Heart right ventricle (tissue), 16 donors: Measurements from ENCODE around the gene USB1. TPM values are rescaled to one million over a fixed set of nuclear protein-coding genes. Genes with fewer than 3 reads are reported as not detected.

ENCODE experiments used
- ATAC-seq, 8 donors: fragments of 200-7000 bp; cut with Tn5 transposase; one replicate each; pipeline ENCODE4 v1.9.1; 2020; ENCODE audit warnings: mild to moderate bottlenecking in 8 of 8, moderate library complexity in 8 of 8, moderate number of reproducible peaks in 1 of 8
- DNase-seq, 2 donors: peaks; one replicate each; pipeline ENCODE4 v3.0.0-alpha.2; 2020
- H3K27ac ChIP-seq, 10 donors: fragments of 200-600 bp; sonication (generic) in 2 of 10; one replicate each; pipeline versions ENCODE4 v1.5.0 to v1.8.0; 2020 to 2022; ENCODE audit warnings: mild to moderate bottlenecking in 3 of 10
- H3K27me3 ChIP-seq, 7 donors: fragments of 200-600 bp; one replicate each; pipeline ENCODE4 v1.8.0; 2021 to 2022; ENCODE audit warnings: mild to moderate bottlenecking in 2 of 7
- H3K36me3 ChIP-seq, 9 donors: fragments of 200-600 bp; sonication (generic) in 1 of 9; one replicate each; pipeline versions ENCODE4 v1.5.0 to v1.8.0; 2020 to 2022; ENCODE audit warnings: mild to moderate bottlenecking in 2 of 9
- H3K4me1 ChIP-seq, 9 donors: fragments of 200-600 bp; sonication (generic) in 1 of 9; one replicate each; pipeline versions ENCODE4 v1.5.0 to v1.8.0; 2020 to 2022; ENCODE audit warnings: mild to moderate bottlenecking in 4 of 9
- H3K4me3 ChIP-seq, 10 donors: fragments of 200-600 bp; sonication (generic) in 2 of 10; one replicate each; pipeline versions ENCODE4 v1.5.0 to v1.8.0; 2020 to 2022; ENCODE audit warnings: mild to moderate bottlenecking in 7 of 10, moderate library complexity in 2 of 10
- H3K9me3 ChIP-seq, 11 donors: fragments of 200-600 bp in 10 of 11; sonication (generic) in 2 of 11; one replicate each; pipeline versions ENCODE4 v1.5.0 to v1.8.0; 2013 to 2022; ENCODE audit warnings: mild to moderate bottlenecking in 2 of 11, control low read depth in 1 of 11, moderate library complexity in 1 of 11
- WGBS, 2 donors: extraction: QIAGEN DNeasy Blood & Tissue Kit; methylation state at CpG; one replicate each; pipeline ENCODE4 v1.1.7; 2013; ENCODE audit warnings: inconsistent platforms in 1 of 2; 5-methylcytosine and 5-hydroxymethylcytosine counted together
- intact Hi-C, 10 donors: fragments of 100-400 bp; cut with DNase I; formaldehyde crosslinking; loops; one replicate each; pipeline versions ENCODE4 v1.11.1 to v1.14.2; 2022
- polyA plus RNA-seq, 2 donors: library from polyadenylated mRNA; stranded (reverse); fragments of 200-250 nt; gene quantifications; one replicate each; pipeline ENCODE4 v1.2.3, GENCODE V29; 2013
- total RNA-seq, 10 donors: library from RNA; stranded (reverse); fragmentation: NEBNext Ultra II Directional in 3 of 10; extraction: Animal tissue kit (Norgen Biotek cat#: 25700) in 3 of 10; gene quantifications; one replicate each; pipeline versions ENCODE4 v1.2.1 to v1.2.4, GENCODE V29; 2021 to 2023
- TF ChIP-seq, protein P1 (sequence below), 9 donors: fragments of 200-600 bp; sonication (generic) in 2 of 9; IDR thresholded peaks; one replicate each; pipeline versions ENCODE4 v1.5.0 to v1.8.0; 2021 to 2022; ENCODE audit warnings: antibody characterized with exemption in 9 of 9, mild to moderate bottlenecking in 5 of 9, moderate library complexity in 1 of 9
- donor health status: Arrhythmogenic right ventricular cardiomyopathy.
- donor health status: ischemic (EF 13 %, LVEDD 7.1; RV severe dilation, severe dysfunction).
- donor health status: healthy with polysubstance abuse.
- donor health status: DM: no; HTN: yes; CAD: no.
- donor health status: DM: no; HTN: no; CAD: no.
- donor health status: ischemic (EF 25% LVEDD 6.9; RV normal size, moderate dysfunction).
- donor health status: ischemic (EF 25% LVEDD 5.7; RV mildly dilated, moderate dysfunction).
- donor health status: healthy.
- donor health status: DM: yes; HTN: yes; CAD: no.
- donor health status: Ischemic cardiomyopathy.
- donor health status: ischemic (EF 35%, LVEDD 5.7; RV mildly dilated, moderate dysfunction).
- donor health status: nonischemic (EF 11% LVEDD 7.7; RV severe dilation, severe dysfunction).
- donor health status: DM: yes; HTN: yes; CAD: no.
- donor health status: PGD.
- donor health status: ischemic (EF 29% LVEDD 5.4; RV normal size, mild dysfunction).
- donor health status: nonischemic (EF 23%, LVEDD 6.1; RV moderate dilation, normal function).

The USB1 gene
- total and polyA plus RNA-seq, 12 donors, result 21.1 to 44.3 (median 31.5) TPM

DNA sequence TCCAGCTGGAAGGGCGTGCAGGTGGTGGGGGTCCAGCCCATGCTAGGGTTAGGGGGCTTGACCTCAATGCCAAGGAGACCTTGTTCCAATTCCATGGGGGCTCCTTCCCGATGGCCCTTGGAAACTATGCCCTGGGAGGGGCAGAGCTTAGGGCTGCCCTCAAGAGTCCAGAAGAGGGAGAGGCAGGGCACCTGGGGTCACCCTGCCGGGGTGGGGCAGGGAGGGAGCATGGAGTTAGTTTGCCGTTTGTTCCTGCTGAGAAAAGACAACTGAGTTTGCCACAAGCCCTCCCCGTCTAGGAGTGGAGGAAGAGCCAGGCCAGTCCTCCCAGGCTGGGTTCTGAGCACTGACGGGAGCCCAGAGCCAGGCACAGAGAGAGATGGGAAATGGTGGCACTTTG is 45.7 kb downstream of the USB1 start:
- DNase-seq, result no peak
- TF ChIP-seq, protein P1, sequence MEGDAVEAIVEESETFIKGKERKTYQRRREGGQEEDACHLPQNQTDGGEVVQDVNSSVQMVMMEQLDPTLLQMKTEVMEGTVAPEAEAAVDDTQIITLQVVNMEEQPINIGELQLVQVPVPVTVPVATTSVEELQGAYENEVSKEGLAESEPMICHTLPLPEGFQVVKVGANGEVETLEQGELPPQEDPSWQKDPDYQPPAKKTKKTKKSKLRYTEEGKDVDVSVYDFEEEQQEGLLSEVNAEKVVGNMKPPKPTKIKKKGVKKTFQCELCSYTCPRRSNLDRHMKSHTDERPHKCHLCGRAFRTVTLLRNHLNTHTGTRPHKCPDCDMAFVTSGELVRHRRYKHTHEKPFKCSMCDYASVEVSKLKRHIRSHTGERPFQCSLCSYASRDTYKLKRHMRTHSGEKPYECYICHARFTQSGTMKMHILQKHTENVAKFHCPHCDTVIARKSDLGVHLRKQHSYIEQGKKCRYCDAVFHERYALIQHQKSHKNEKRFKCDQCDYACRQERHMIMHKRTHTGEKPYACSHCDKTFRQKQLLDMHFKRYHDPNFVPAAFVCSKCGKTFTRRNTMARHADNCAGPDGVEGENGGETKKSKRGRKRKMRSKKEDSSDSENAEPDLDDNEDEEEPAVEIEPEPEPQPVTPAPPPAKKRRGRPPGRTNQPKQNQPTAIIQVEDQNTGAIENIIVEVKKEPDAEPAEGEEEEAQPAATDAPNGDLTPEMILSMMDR (IDR thresholded peaks at IDR 0.05), result no peak
- WGBS, 2 donors, result 37 to 46% methylated on average over 6 of the region's 6 CpGs
- Histone ChIP-seq H3K27ac (peak overlapping the region; percentile 40 to 87 (median 74)), H3K27me3 (no peaks in the 10 kb centered on the region), H3K9me3 (no peaks in the 10 kb centered on the region), H3K4me3 (no peak overlapping the region), H3K4me1 (peaks cover 4 to 55% (median 35%) of the 10 kb centered on the region in 9 donors), H3K36me3 (peaks cover 0 to 40% (median 12%) of the 10 kb centered on the region in 9 donors)
- ATAC-seq, result peak in 4 of 8 donors; percentile 8 to 21 (median 10)
- intact Hi-C loops, result no loop called here

DNA sequence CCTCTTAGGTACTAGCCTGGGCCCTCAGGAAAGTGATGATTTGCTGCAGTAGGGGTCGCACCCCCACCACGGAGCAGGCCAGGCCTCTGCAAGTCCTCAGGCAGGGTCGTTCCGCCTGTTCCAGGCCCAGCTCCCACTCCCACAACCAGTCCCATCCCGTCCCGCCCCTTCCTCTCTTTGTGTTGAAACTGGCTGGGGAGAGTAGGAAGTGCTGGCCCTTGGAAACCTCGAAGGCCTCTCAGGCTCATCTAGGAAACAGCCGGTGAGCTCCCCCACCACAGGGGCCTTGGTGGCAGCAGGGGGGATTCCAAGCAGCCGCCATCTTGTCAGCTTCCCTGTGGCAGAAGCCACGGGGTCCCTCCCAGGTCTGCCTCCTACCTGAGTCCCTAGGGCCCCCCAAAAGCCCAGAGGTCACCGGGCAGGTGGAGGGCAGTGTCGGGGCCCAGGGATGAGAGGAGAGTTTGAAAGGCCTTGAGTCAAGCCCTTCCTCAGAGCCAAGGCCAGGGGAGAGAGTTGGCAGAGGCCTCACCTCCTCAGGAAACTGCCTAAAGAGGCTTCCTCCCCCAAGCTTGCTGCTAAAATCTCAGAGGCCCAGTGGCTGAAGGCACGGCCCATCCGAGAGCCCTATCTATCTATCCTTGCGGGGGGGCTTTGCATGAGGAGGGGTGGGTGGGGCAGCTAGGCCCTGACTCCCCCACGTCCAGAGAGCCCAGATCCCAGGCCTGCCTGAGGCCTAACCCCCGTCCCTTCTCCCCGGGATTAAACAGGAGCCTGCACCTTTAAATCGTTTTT is 46.5 kb downstream of the USB1 start:
- no peaks in the 10 kb centered on the region for H3K9me3 ChIP-seq
- 52 to 54% methylated on average over 19 of the region's 19 CpGs for whole genome bisulfite sequencing, 2 donors
- H3K27me3 ChIP-seq, result no peaks in the 10 kb centered on the region
- ATAC-seq, result peak; percentile 9 to 82 (median 58)
- H3K36me3 ChIP-seq, result peaks cover 0 to 32% (median 8%) of the 10 kb centered on the region in 9 donors
- TF ChIP-seq, protein P1 (IDR thresholded peaks at IDR 0.05), result peak in 5 of 9 donors; percentile 11 to 52 (median 26)
- H3K27ac ChIP-seq, result peak overlapping the region; percentile 40 to 87 (median 76)
- peak in 1 of 2 donors; percentile 65 for DNase-seq
- intact Hi-C loops, result no loop called here
- peaks cover 4 to 59% (median 35%) of the 10 kb centered on the region in 9 donors for H3K4me1 ChIP-seq
- no peak overlapping the region for H3K4me3 ChIP-seq

DNA sequence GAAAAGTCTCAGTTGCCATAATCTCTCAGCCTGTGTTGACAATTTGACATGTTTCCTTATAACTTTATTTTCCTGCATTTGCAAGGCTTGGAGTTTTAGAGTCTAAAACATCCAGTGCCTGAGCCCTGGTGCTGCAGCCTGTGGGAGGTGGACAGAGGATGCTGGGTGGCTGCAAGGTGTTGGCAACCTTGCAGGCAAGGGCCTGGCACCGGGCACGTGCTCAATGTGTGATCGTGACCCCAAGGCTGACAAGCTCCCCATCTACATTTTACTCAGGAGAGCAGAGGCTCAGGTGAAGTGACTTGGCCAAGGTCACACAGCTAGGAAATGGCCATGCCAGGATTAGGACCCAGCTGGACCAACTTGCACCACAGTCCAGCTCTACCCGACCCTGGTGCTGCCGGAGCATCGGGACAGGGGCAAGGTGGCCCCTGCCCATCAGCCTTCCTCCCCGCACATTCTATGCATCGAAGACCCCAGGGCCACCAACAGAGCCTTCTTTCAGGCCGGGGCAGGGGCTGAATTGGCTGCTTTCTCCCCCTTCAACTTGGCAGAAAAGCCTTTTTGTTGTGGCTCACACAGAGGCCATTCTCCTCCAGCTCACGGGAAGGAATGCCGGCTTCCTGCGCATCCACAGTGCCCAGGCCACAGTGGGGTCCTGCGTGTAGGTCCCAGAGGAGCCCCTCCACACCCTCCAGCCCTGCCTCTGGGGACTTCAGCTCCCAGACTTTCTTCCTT is 47.5 kb downstream of the USB1 start:
- no peak for ATAC-seq
- intact Hi-C loops, result no loop called here
- WGBS, 2 donors, result 70 to 77% methylated on average over 13 of the region's 13 CpGs
- DNase-seq, result no peak
- Histone ChIP-seq H3K9me3 (no peaks in the 10 kb centered on the region), H3K27ac (peak overlapping the region in 9 of 10 donors; percentile 26 to 87 (median 78)), H3K36me3 (peaks cover 0 to 23% (median 1%) of the 10 kb centered on the region in 9 donors), H3K4me1 (peaks cover 4 to 59% (median 35%) of the 10 kb centered on the region in 9 donors), H3K4me3 (no peak overlapping the region), H3K27me3 (no peaks in the 10 kb centered on the region)
- TF ChIP-seq, protein P1 (IDR thresholded peaks at IDR 0.05), result no peak
